ENCODE data around the gene SEC24C.
"Not testable (repeated sequence)": the region's sequence is repeated elsewhere in the genome, so short reads cannot be mapped to it uniquely, and the experiment has no call there.

DNA sequence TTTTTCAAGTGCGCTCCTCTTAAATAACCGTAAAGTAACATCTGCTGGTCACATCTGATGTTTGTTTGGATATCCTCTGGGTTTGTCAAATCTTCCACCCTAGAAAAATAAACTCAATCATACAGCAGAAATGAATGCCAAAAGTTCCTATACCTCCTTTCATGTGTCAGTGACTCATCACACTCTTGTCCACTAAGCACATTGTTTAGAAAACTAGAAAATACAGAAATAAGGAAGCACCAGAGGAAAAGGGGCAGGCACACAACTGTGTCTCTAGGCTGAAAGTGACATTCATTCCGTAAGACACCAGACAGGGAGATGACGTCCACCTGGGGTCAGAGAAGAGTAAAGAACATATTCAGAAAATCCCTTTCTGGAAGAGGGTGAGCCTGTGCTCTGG lies 23.6 kb upstream of the SEC24C start:
- not testable (repeated sequence) for TF ChIP-seq POLR2A, TAF1, POLR2AphosphoS5, SPI1 (IDR thresholded peaks at IDR 0.05; ENCODE audit: low read depth, low read length)

Measured in GM12891 (cell line).